ENCODE measurements around the gene TMEM119. TPM values are rescaled to one million over a fixed set of nuclear protein-coding genes. Genes with fewer than 3 reads are reported as not detected.

TMEM119 gene
- total RNA-seq, 1 donor from 2014 or later = 251 TPM

GRCh38 chr12:108542320-108542719 lies 55.6 kb downstream of the TMEM119 start:
- H3K36me3 ChIP-seq = peaks cover 44 to 76% of the 10 kb centered on the region in 2 donors
- no peak for DNase-seq (ENCODE audit: low spot score in 2 of 2)
- H3K9me3 ChIP-seq = no peaks in the 10 kb centered on the region
- no peak overlapping the region for H3K4me3 ChIP-seq
- H3K4me1 ChIP-seq = no peaks in the 10 kb centered on the region
- no peak for TF ChIP-seq CTCF (IDR thresholded peaks at IDR 0.05)
- H3K27ac ChIP-seq = no peak overlapping the region
- intact Hi-C loops (cut with DNase I) = no loop called here
- H3K27me3 ChIP-seq = no peaks in the 10 kb centered on the region

Other genes starting within 250 kb of the TMEM119 start
- gene FICD, start 82.8 kb downstream of the TMEM119 start, total RNA-seq = 30.8 TPM
- 22.9 TPM for gene SART3, start 36.9 kb downstream of the TMEM119 start, total RNA-seq
- 136 TPM for gene ISCU, start 35.5 kb downstream of the TMEM119 start, total RNA-seq
- gene SELPLG, start 35.8 kb upstream of the TMEM119 start, total RNA-seq = 2.6 TPM
- 106 TPM for gene CORO1C, start 133.4 kb upstream of the TMEM119 start, total RNA-seq

All from ascending aorta (tissue), 2 donors.